GM23338 (cell line): ENCODE data around the gene PITPNC1. TPM values are rescaled to one million over a fixed set of nuclear protein-coding genes. Genes with fewer than 3 reads are reported as not detected.

ENCODE experiments used
- ATAC-seq: fragments of 200-7000 bp; cut with Tn5 transposase; 3 replicates; pipeline ENCODE4 v1.9.1; 2020
- DNase-seq: peaks from one replicate; pipeline ENCODE4 v3.0.0-alpha.2; 2015; ENCODE audit warnings: low spot score
- H2AFZ ChIP-seq: fragments of 200-600 bp; sonication (generic); 2 replicates; pipeline ENCODE4 v1.8.0; 2016; ENCODE audit warnings: antibody characterized with exemption, mild to moderate bottlenecking, moderate library complexity
- H3F3A ChIP-seq: fragments of 200-600 bp; sonication (generic); replicated peaks from 2 replicates; pipeline ENCODE4 v1.8.0; 2017; ENCODE audit warnings: antibody characterized with exemption, mixed run types, low read depth
- H3K27ac ChIP-seq: fragments of 200-600 bp; sonication (generic); 2 replicates; pipeline ENCODE4 v1.6.1; 2016; ENCODE audit warnings: low read depth
- H3K27me3 ChIP-seq: fragments of 200-600 bp; sonication (generic); 2 replicates; pipeline ENCODE4 v1.8.0; 2016; ENCODE audit warnings: mild to moderate bottlenecking, mixed run types, moderate library complexity; ENCODE audit not compliant: insufficient read depth
- H3K36me3 ChIP-seq: fragments of 200-600 bp; sonication (generic); 2 replicates; pipeline ENCODE4 v1.8.0; 2016; ENCODE audit warnings: mild to moderate bottlenecking; ENCODE audit not compliant: insufficient read depth
- H3K4me1 ChIP-seq: fragments of 200-600 bp; sonication (generic); 2 replicates; pipeline ENCODE4 v1.8.0; 2016; ENCODE audit warnings: mild to moderate bottlenecking, moderate library complexity; ENCODE audit not compliant: insufficient read depth
- H3K4me2 ChIP-seq: fragments of 200-600 bp; sonication (generic); 2 replicates; pipeline ENCODE4 v1.7.1; 2017; ENCODE audit warnings: mixed run types
- H3K4me3 ChIP-seq: fragments of 200-600 bp; sonication (generic); 2 replicates; pipeline ENCODE4 v1.6.1; 2016; ENCODE audit warnings: mixed run types
- H3K79me2 ChIP-seq: fragments of 200-600 bp; sonication (generic); replicated peaks from 2 replicates; pipeline ENCODE4 v1.8.0; 2017; ENCODE audit warnings: mild to moderate bottlenecking; ENCODE audit not compliant: insufficient read depth
- H3K9me2 ChIP-seq: fragments of 200-600 bp; sonication (generic); 2 replicates; pipeline ENCODE4 v1.8.0; 2017; ENCODE audit not compliant: insufficient read depth
- H4K20me1 ChIP-seq: fragments of 200-600 bp; sonication (generic); replicated peaks from 2 replicates; pipeline ENCODE4 v1.8.0; 2017; ENCODE audit warnings: mild to moderate bottlenecking; ENCODE audit not compliant: insufficient read depth
- H3K27ac Mint-ChIP-seq: 2 replicates; pipeline ENCODE4 v1.8.0; 2020; ENCODE audit warnings: inconsistent platforms, mild to moderate bottlenecking, moderate library complexity, mixed read lengths
- H3K27me3 Mint-ChIP-seq: 3 replicates; pipeline ENCODE4 v1.8.0; 2022; ENCODE audit warnings: low read depth, mild to moderate bottlenecking, moderate library complexity, mixed read lengths, inconsistent platforms; ENCODE audit not compliant: insufficient read depth, poor library complexity
- H3K36me3 Mint-ChIP-seq: 3 replicates; pipeline ENCODE4 v1.8.0; 2021; ENCODE audit warnings: low read depth, mild to moderate bottlenecking, inconsistent platforms, moderate library complexity, mixed read lengths
- H3K4me1 Mint-ChIP-seq: 3 replicates; pipeline ENCODE4 v1.8.0; 2020; ENCODE audit warnings: mild to moderate bottlenecking, inconsistent platforms, mixed read lengths
- H3K4me3 Mint-ChIP-seq: 3 replicates; pipeline ENCODE4 v1.8.0; 2021; ENCODE audit warnings: moderate library complexity, mild to moderate bottlenecking, inconsistent platforms, mixed read lengths
- H3K9me3 Mint-ChIP-seq: 3 replicates; pipeline ENCODE4 v1.8.0; 2020; ENCODE audit warnings: moderate library complexity, mild to moderate bottlenecking, inconsistent platforms, mixed read lengths
- CREB1 ChIP-seq: fragments of 250-450 bp; sonication (Bioruptor Pico); IDR thresholded peaks from 2 replicates; pipeline ENCODE4 v1.5.0; 2020; ENCODE audit warnings: low read depth, mild to moderate bottlenecking, moderate library complexity
- ETS1 ChIP-seq: IDR thresholded peaks from 2 replicates; pipeline ENCODE4 v1.6.1; 2016; ENCODE audit warnings: antibody characterized with exemption
- JUNB ChIP-seq: IDR thresholded peaks from one replicate; pipeline ENCODE4 v1.6.1; 2016; ENCODE audit warnings: antibody characterized with exemption; ENCODE audit not compliant: unreplicated experiment
- NANOG ChIP-seq: IDR thresholded peaks from 2 replicates; pipeline ENCODE4 v1.6.1; 2016; ENCODE audit warnings: antibody characterized with exemption, borderline replicate concordance
- POLR2AphosphoS5 ChIP-seq: IDR thresholded peaks from 2 replicates; pipeline ENCODE4 v1.6.1; 2016; ENCODE audit warnings: antibody characterized with exemption, low read depth
- REST ChIP-seq: IDR thresholded peaks from one replicate; pipeline ENCODE4 v1.6.1; 2018; ENCODE audit warnings: antibody characterized with exemption; ENCODE audit not compliant: unreplicated experiment
- ZNF114 ChIP-seq: fragments of 250-450 bp; sonication (Bioruptor Pico); IDR thresholded peaks from 2 replicates; pipeline ENCODE4 v1.5.0; 2020; ENCODE audit warnings: mild to moderate bottlenecking, moderate library complexity
- ZNF331 ChIP-seq: fragments of 250-450 bp; sonication (Bioruptor Pico); IDR thresholded peaks from 2 replicates; pipeline ENCODE4 v1.5.0; 2020; ENCODE audit warnings: low read depth, mild to moderate bottlenecking, moderate library complexity
- ZNF462 ChIP-seq: fragments of 250-450 bp; sonication (Bioruptor Pico); IDR thresholded peaks from 2 replicates; pipeline ENCODE4 v1.5.0; 2020; ENCODE audit warnings: mild to moderate bottlenecking, moderate library complexity
- long read RNA-seq: library from polyadenylated mRNA; unstranded; transcript quantifications from one replicate; pipeline ENCODE4 v2.0.0, GENCODE V29; 2020; ENCODE audit not compliant: unreplicated experiment
- polyA plus RNA-seq: library from polyadenylated mRNA; unstranded; fragments of >200 nt; fragmentation: Nextera tagmentation; extraction: Ambion mirVana; gene quantifications from 2 replicates; pipeline ENCODE4 v1.2.1, GENCODE V29; 2016
- total RNA-seq: library from RNA; depleted of rRNA; stranded (reverse); fragments of >200 nt; shearing (Covaris generic); gene quantifications from 2 replicates; pipeline ENCODE4 v1.2.3, GENCODE V29; 2014; rRNA removed

The PITPNC1 gene
- total RNA-seq (22.8 and 32.6 TPM in 2 replicates), polyA plus RNA-seq (21.6 and 23.0 TPM in 2 replicates)
- long read RNA-seq, partial matches to known transcripts, result 1 of 20 reads
- long read RNA-seq, other reads (novel, unspliced or antisense), result 19 of 20 reads

- peak within 1 kb of the TSS; percentile 88 for H3K4me3 Mint-ChIP-seq
- H3K27me3 Mint-ChIP-seq, result peaks cover 15% of the 10 kb centered on the region
- peak within 1 kb of the TSS; percentile 95 for H3K4me2 ChIP-seq
- H3K79me2 ChIP-seq, result peaks cover 37% of the 10 kb centered on the region
- H3K4me3 ChIP-seq, result peak within 1 kb of the TSS; percentile 91
- peak within 1 kb of the TSS; percentile 99 for H3K27ac ChIP-seq
- no peaks in the 10 kb centered on the region for H3K36me3 ChIP-seq
- H3K9me3 Mint-ChIP-seq, result peaks cover 9% of the 10 kb centered on the region; the same call in 2 of the 3 replicates
- H3K9me2 ChIP-seq, result no peaks in the 10 kb centered on the region
- H3K27ac Mint-ChIP-seq, result peak within 1 kb of the TSS; percentile 96
- H3K4me1 ChIP-seq, result peaks cover 16% of the 10 kb centered on the region
- ATAC-seq, result peak; percentile 66
- peaks cover 36% of the 10 kb centered on the region for H3K4me1 Mint-ChIP-seq
- peaks cover 21% of the 10 kb centered on the region; the same call in 1 of the 2 replicates for H3F3A ChIP-seq
- peak within 1 kb of the TSS; percentile 99 for H2AFZ ChIP-seq
- no peaks in the 10 kb centered on the region for H4K20me1 ChIP-seq
- peak; percentile 82 for TF ChIP-seq POLR2AphosphoS5
- TF ChIP-seq CREB1 (CRISPR knock-in tag), result peak; percentile 62
- TF ChIP-seq ZNF462 (CRISPR knock-in tag), result no peak
- no peak for TF ChIP-seq ZNF114 (CRISPR knock-in tag)
- no peaks in the 10 kb centered on the region for H3K27me3 ChIP-seq
- peaks cover 26% of the 10 kb centered on the region for H3K36me3 Mint-ChIP-seq
- peak; percentile 93 for DNase-seq
Observed at GRCh38 chr17:67376737-67377487, at the start of gene PITPNC1. TSS of gene PITPNC1 (plus strand) at chr17:67377281.

- Histone ChIP-seq H4K20me1 (no peaks in the 10 kb centered on the region), H3K36me3 (no peaks in the 10 kb centered on the region)
- no peak for ATAC-seq
- TF ChIP-seq JUNB (no peak), REST (no peak), NANOG (no peak), POLR2AphosphoS5 (no peak), ZNF331 (no peak), CREB1 (CRISPR knock-in tag) (no peak), ETS1 (no peak)
Observed at GRCh38 chr17:67328026-67328425, 49.1 kb upstream of the PITPNC1 start.

More at GRCh38 chr17:67328026-67328425, 49.1 kb upstream of the PITPNC1 start:
- H3K4me1 Mint-ChIP-seq, result no peaks in the 10 kb centered on the region; the same call in 2 of the 3 replicates
- H3K9me3 Mint-ChIP-seq, result peaks cover 12% of the 10 kb centered on the region; the same call in 1 of the 3 replicates
- no peak for DNase-seq
- H3K4me2 ChIP-seq, result no peak overlapping the region
- H3K27me3 Mint-ChIP-seq, result peaks cover 5% of the 10 kb centered on the region
- no peaks in the 10 kb centered on the region for H3K4me1 ChIP-seq
- H3K27ac ChIP-seq, result no peak overlapping the region
- H2AFZ ChIP-seq, result no peak overlapping the region
- H3K79me2 ChIP-seq, result no peaks in the 10 kb centered on the region
- H3K27me3 ChIP-seq, result no peaks in the 10 kb centered on the region
- no peaks in the 10 kb centered on the region for H3F3A ChIP-seq
- H3K36me3 Mint-ChIP-seq, result no peaks in the 10 kb centered on the region
- no peak overlapping the region for H3K27ac Mint-ChIP-seq
- 0 out of 2 replicates have a peak, but pooled peaks cover 3% of the 10 kb centered on the region for H3K9me2 ChIP-seq
- no peak overlapping the region for H3K4me3 ChIP-seq
- no peak overlapping the region for H3K4me3 Mint-ChIP-seq
